ENCODE results near the gene SLCO4C1. TPM values are rescaled to one million over a fixed set of nuclear protein-coding genes. Genes with fewer than 3 reads are reported as not detected.

SLCO4C1 gene
- total RNA-seq, 1 donor from 2014 or later: 0.17 TPM

Other genes with a start within 250 kb of the SLCO4C1 start
- gene SLCO6A1, start 202.7 kb upstream of the SLCO4C1 start, total RNA-seq: not detected

Measured in left ventricle myocardium superior (tissue), 1 donor.